ENCODE measurements around the gene RAB6A.

DNA sequence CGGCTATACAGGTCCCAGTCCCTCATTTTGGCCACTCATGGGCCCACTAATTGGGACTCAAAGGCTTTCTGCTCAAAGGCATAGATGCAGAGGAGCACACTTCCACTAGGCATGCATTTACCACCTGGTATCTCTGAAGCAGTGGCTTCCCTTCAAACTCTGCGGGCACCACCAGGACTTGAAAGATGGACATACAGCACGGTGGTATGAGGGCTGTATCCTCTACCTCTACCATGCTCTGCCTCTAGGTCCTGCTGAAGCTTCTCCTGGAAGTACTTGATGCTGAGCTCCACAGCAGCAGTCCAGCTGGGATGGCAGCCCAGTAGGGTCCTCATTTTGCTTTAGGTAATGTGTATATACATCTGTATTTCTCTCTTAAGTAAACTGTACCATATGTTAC, 49.9 kb downstream of the RAB6A start:
- no peak for TF ChIP-seq POLR2A (IDR thresholded peaks at IDR 0.05)
- TF ChIP-seq, protein P1, sequence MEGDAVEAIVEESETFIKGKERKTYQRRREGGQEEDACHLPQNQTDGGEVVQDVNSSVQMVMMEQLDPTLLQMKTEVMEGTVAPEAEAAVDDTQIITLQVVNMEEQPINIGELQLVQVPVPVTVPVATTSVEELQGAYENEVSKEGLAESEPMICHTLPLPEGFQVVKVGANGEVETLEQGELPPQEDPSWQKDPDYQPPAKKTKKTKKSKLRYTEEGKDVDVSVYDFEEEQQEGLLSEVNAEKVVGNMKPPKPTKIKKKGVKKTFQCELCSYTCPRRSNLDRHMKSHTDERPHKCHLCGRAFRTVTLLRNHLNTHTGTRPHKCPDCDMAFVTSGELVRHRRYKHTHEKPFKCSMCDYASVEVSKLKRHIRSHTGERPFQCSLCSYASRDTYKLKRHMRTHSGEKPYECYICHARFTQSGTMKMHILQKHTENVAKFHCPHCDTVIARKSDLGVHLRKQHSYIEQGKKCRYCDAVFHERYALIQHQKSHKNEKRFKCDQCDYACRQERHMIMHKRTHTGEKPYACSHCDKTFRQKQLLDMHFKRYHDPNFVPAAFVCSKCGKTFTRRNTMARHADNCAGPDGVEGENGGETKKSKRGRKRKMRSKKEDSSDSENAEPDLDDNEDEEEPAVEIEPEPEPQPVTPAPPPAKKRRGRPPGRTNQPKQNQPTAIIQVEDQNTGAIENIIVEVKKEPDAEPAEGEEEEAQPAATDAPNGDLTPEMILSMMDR (IDR thresholded peaks at IDR 0.05): no peak

All from lower leg skin (tissue), 3 donors.